Hematopoietic multipotent progenitor cell treated with erythropoietin and hydrocortisone succinate and interleukin-3 and kit ligand, for 4 days (in vitro differentiated cells): ENCODE data around the gene COL4A1.

Source experiments
- DNase-seq: peaks from one replicate; pipeline ENCODE4 v3.0.0-alpha.2; 2015

COL4A1 gene

DNA sequence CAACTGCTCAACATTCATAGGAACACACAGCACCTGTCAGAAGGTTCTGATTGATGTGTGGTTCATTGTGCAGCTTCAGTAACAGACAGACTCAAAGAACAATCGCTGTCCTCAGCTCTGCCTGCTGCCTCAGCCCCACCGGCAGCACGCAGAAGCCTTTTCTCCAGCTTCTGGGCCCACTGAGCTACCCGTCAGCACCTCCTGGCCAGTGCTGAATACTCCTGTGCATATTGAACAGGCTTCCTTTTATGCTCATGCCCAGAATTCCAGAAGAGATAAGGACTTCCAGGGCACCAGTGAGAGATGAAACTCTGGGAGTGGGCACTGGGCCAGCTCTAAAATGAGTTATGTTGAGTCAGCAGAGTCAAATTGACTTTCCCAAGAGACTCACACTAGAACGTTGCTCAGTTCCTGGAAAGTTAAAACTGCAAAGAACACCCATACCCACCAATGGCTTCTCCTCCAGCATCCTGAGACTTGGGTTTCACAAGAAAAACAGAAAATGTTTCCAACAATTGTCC lies 119.3 kb downstream of the COL4A1 start:
- no peak for DNase-seq

DNA sequence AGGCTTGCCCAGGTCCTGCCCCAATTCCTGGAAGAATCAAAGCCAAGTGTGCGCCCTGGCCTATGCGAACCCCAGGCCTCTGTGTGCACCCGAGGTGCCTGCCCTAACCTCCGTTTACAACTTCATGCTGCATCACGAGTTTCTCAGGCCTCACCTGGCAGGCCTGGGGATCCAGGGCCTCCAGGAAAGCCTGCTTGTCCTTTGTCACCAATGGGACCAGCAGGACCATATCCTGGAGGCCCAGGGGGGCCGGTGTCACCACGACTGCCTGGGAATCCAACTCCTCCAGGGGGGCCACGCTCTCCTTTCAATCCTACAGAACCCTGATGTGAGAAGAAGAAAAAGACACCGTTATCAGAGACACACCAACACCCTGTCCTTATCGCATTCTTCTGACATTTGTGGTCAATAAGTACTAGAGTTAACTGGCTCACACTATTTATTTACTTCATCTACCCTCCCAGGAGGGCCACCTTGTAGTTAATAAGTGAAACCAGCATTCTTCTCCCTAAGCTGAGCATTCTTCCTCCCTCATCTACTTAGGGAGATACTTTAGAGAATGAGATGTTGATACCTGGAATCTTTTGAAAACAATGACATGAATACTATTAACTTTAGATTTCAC lies 120.6 kb downstream of the COL4A1 start:
- DNase-seq = no peak

DNA sequence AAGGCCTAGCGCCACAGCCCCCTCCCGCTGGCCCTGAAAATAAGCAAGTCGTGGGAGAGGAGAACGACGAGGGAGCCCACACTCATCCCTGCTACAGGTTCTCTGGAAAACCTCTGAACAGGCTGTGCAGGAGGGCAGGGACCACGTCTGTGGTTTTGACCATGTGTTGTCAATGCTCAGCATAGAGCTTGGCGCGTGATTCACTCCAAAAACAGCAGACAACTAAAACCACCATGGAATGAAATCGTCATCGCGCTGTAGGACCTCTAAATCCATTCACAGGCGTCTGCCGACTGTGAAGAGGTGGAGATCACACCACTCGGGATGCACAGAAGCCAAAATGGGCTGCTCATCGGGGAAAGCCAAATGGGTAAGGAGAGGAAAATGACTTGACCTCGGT lies 121.3 kb downstream of the COL4A1 start:
- no peak for DNase-seq

- DNase-seq = no peak
Observed at GRCh38 chr13:110183910-110184309, 123.0 kb downstream of the COL4A1 start.

DNA sequence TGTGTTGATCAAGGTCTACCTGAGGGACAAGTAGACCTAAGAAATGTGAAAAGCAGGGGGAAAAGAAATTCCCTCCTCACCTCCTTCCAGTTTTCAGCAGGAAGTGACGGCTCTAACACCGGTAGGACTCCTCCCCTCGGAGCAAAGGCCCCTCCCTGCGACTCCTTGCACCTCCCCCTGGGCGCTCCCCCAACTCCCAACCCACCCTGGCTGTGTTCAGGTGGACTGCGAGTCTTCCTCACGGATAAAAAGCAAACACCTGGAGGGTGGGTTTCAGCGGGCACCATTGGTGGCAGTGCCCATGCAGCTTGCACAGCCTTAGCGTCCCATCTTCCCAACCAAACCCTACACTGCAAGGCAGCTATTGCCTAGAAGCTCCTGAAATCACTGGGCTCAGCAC lies 124.5 kb downstream of the COL4A1 start:
- DNase-seq = no peak

- DNase-seq = no peak
Observed at GRCh38 chr13:110182003-110182402, 125.0 kb downstream of the COL4A1 start.

GRCh38 chr13:110179857-110180147 lies 127.2 kb downstream of the COL4A1 start:
- DNase-seq = no peak

- no peak for DNase-seq
Observed at GRCh38 chr13:110179116-110179856, 127.7 kb downstream of the COL4A1 start.

DNA sequence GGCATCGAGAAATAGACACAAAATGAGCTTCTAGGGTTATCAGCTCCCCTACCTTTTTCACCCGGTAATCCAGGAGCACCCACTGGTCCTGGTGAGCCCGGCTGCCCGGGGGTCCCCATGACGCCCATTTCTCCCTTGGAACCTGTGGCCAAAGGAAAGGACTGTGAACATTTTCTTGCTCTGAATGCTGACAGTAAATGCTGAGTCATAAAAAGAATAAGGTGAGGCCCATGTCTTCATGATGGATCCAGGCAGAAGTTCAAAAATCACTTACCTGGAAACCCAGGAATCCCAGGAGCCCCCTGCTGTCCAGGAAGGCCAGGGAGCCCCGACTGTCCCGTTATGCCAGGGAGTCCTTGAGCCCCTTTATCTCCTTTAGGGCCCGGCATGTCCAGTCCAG lies 129.2 kb downstream of the COL4A1 start:
- DNase-seq = no peak

DNA sequence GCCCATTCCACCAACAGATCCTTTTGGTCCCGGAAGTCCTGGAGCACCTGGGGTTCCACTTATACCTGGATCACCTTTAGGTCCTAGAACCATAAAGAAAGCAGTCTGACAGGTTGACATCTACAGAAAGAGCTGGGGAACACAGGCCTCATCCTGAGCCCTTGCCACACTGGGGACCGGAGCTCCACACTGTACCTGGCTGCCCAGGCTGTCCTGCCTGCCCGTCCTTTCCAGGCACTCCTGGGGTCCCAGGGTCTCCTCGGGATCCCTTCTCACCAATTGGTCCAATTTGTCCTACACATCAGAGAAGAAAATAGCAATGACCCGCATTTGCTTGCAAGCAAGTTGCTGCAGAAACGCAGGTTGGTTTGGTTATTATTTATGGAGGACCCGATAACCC lies 130.5 kb downstream of the COL4A1 start:
- DNase-seq = no peak

- no peak for DNase-seq
Observed at GRCh38 chr13:110173247-110173818, 133.6 kb downstream of the COL4A1 start.

DNA sequence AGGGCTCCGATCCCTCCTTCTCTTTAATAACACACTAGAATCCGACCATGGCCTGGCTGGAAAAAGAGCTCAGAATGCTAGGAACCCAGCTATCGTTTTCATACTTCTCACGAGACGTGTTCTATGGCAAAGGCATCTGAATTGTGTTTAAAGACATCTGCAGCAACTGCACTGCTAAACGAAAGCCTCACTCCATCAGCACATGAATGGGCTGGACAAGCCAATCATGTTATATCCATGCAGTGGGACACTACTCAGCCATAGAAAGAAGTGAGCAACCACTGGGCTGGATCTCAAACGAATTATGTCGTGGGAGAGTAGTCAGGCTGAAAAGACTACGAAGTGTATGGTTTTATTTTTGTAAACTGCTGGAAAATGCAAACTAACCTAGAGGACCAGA lies 136.1 kb downstream of the COL4A1 start:
- DNase-seq = no peak

GRCh38 chr13:110170020-110170790 lies 136.8 kb downstream of the COL4A1 start:
- DNase-seq = no peak

- no peak for DNase-seq
Observed at GRCh38 chr13:110168999-110169933, 137.7 kb downstream of the COL4A1 start.

DNA sequence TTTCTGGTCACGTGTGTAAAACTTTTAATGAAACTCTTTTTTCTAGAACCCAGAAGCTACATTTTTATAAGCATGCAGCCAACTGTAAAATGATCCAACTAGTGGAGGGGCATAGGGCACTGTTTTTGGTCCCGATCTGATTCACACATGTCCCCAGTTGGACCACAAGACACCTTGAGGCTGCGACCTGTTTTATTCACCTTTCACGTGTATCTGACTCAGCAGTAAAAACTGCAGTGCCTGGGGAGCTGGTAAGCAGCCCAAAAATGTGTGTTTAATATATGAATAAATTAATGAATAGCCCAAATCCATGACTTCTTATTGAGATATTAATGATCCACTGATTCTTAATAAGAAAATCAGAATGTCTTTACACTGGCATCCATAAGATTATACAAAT lies 140.4 kb downstream of the COL4A1 start:
- no peak for DNase-seq

DNA sequence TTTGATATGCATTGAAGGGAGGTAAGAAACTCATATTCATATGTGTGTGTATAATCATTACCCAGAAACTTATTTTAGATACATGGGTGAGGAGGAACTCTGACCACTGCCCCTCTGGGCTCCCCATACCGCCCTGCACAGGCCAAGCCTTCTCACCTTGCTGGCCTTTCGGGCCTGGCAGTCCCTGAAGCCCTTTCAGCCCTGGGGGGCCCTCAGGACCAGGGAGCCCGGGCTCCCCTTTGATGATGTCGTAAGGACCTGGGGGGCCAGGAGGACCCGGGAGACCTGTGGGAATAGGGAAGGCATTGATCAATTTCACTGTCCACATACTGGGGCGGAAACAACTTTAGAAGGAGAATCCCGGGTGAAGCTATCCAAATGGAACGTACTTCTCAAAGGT lies 142.3 kb downstream of the COL4A1 start:
- no peak for DNase-seq

- DNase-seq = peak; percentile 43
Observed at GRCh38 chr13:110162866-110163658, 143.9 kb downstream of the COL4A1 start.

DNA sequence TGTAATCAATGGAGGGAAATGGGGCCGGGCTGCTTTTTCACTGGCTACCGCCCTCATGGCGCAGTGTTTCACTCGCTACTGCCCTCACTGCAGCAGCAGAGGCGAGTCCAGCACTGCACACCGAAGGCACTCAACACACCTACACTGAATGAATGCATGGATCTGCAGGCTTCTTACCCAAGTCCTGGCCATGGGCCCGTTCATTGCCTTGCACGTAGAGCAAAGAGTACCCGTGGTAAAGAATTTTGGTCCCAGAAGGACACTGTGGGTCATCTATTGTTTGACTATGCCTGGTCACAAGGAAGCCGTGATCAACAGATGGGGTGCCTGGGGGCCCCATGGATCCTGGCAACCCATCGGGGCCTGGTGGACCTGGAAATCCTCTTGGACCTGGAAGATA lies 144.9 kb downstream of the COL4A1 start:
- DNase-seq = no peak

- peak; percentile 86 for DNase-seq
Observed at GRCh38 chr13:110161112-110161882, 145.7 kb downstream of the COL4A1 start.

DNA sequence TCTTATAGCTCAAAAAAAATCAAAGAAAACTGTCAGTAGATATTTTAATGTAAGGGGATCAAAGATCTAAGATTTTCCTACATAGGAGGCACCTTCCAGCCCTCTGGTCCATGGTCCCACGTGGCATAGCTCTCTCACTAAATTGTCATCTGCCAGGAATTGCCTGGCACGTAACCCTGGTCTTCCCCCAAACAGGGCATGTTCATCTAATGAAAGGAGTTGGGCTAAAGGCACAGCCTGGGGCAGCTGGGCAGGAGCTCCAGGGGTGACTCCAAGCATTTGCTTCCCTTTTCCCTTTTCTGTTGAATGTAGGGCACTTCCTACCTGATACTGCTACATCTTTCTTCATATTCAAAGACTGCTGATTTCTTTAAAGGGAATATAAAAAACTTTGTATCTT lies 148.7 kb downstream of the COL4A1 start:
- DNase-seq = no peak

GRCh38 chr13:110157718-110158117 lies 149.2 kb downstream of the COL4A1 start:
- no peak for DNase-seq
